HL-60 (cell line): ENCODE data around the gene HAUS8.

ENCODE experiments used
- DNase-seq, 2 experiments: peaks; one replicate each; pipeline ENCODE4 v3.0.0-alpha.2; 2010 to 2020; ENCODE audit warnings: low read depth in 1 of 2, low spot score in 1 of 2
- H3K27ac ChIP-seq: fragments of 250-450 bp; sonication (Bioruptor Pico); replicated peaks from 2 replicates; pipeline ENCODE4 v1.5.1; 2020; ENCODE audit warnings: mild to moderate bottlenecking, moderate library complexity
- H3K27me3 ChIP-seq: fragments of 250-450 bp; sonication (Bioruptor Pico); 2 replicates; pipeline ENCODE4 v1.5.1; 2021; ENCODE audit warnings: mild to moderate bottlenecking, moderate library complexity; ENCODE audit not compliant: insufficient read depth, poor library complexity, severe bottlenecking
- H3K4me3 ChIP-seq: replicated peaks from 2 replicates; pipeline ENCODE4 v1.5.1; 2011; ENCODE audit warnings: mild to moderate bottlenecking, control low read depth, low read length; ENCODE audit not compliant: insufficient read depth
- GABPA ChIP-seq: IDR thresholded peaks from 2 replicates; pipeline ENCODE4 v1.6.1; 2012; ENCODE audit warnings: low read depth
- POLR2AphosphoS5 ChIP-seq: IDR thresholded peaks from 2 replicates; pipeline ENCODE4 v1.6.1; 2012; ENCODE audit warnings: low read depth
- SPI1 ChIP-seq: IDR thresholded peaks from 2 replicates; pipeline ENCODE4 v1.6.1; 2012; ENCODE audit warnings: low read depth, mild to moderate bottlenecking, borderline replicate concordance
- long read RNA-seq: library from polyadenylated mRNA; unstranded; transcript quantifications from one replicate; pipeline ENCODE4 v2.0.0, GENCODE V29; 2020
- TF ChIP-seq, protein P1 (sequence below): IDR thresholded peaks from 2 replicates; pipeline ENCODE4 v1.6.1; 2012; ENCODE audit warnings: low read depth; ENCODE audit not compliant: insufficient replicate concordance
- TF ChIP-seq, protein P2 (sequence below): IDR thresholded peaks from one replicate; pipeline ENCODE4 v1.5.1; 2011; ENCODE audit warnings: low read length, control low read depth, inconsistent platforms; ENCODE audit not compliant: insufficient read depth

HAUS8 gene, protein sequence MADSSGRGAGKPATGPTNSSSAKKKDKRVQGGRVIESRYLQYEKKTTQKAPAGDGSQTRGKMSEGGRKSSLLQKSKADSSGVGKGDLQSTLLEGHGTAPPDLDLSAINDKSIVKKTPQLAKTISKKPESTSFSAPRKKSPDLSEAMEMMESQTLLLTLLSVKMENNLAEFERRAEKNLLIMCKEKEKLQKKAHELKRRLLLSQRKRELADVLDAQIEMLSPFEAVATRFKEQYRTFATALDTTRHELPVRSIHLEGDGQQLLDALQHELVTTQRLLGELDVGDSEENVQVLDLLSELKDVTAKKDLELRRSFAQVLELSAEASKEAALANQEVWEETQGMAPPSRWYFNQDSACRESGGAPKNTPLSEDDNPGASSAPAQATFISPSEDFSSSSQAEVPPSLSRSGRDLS
- long read RNA-seq, transcript HAUS8-202 (11 exons, 1,545 nt) = minor isoform, 26 of 204 reads
- long read RNA-seq, transcript HAUS8-201 (11 exons, 1,568 nt) = major isoform, 135 of 204 reads
- long read RNA-seq, partial matches to known transcripts = 1 of 204 reads
- long read RNA-seq, other reads (novel, unspliced or antisense) = 38 of 204 reads

DNA sequence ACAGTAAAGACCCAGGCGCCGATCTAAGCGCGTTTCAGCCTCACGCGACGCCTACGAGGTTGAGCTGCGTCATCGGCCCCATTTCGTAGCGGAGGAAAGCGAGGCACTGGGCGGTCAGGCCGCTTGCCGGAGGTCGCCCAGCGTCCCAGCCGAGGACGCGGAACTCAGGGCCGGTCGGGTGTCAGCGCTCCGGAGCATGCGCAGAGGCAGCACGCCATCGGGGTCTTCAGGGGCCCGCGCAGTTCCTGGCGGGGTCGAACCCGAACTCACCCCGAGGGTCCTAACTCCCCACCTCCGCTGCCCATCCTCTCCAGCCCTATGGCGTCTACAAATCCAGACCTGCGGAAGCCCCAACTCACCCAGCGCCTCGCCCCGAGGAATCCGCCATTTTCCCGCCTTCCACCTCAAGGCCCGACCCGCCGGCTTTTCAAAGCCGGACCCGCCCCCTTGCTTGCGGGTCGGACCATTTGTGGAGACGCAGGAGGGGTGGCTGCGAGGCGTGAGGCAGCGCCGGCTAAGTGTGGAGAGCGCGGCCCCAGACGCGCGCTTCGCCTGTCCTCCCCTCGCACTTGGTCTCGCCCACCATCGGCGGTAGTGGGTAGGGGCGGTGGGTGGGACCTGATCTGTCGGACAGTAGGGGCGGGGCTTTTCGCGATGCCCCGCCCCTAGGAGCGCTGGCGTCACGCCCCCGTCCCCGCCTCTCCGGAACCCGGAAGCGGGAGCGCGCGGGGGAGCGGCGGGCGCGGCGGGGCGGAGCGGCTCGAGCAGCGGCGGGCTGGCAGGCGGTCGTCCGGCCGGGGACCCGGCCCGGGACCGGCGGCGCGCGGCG, at the start of gene HAUS8, which contains the start of gene MYO9B:
HAUS8 (minus strand) TSS at position 418 of the 829 bp plus-strand sequence; CDS start at position 388, 30 bp downstream.
MYO9B (plus strand) TSS at position 743 of the 829 bp plus-strand sequence. CDS start 25,941 bp downstream, outside the sequence.
- no peak for TF ChIP-seq SPI1
- TF ChIP-seq POLR2AphosphoS5 = peak; percentile 79
- TF ChIP-seq, protein P1, sequence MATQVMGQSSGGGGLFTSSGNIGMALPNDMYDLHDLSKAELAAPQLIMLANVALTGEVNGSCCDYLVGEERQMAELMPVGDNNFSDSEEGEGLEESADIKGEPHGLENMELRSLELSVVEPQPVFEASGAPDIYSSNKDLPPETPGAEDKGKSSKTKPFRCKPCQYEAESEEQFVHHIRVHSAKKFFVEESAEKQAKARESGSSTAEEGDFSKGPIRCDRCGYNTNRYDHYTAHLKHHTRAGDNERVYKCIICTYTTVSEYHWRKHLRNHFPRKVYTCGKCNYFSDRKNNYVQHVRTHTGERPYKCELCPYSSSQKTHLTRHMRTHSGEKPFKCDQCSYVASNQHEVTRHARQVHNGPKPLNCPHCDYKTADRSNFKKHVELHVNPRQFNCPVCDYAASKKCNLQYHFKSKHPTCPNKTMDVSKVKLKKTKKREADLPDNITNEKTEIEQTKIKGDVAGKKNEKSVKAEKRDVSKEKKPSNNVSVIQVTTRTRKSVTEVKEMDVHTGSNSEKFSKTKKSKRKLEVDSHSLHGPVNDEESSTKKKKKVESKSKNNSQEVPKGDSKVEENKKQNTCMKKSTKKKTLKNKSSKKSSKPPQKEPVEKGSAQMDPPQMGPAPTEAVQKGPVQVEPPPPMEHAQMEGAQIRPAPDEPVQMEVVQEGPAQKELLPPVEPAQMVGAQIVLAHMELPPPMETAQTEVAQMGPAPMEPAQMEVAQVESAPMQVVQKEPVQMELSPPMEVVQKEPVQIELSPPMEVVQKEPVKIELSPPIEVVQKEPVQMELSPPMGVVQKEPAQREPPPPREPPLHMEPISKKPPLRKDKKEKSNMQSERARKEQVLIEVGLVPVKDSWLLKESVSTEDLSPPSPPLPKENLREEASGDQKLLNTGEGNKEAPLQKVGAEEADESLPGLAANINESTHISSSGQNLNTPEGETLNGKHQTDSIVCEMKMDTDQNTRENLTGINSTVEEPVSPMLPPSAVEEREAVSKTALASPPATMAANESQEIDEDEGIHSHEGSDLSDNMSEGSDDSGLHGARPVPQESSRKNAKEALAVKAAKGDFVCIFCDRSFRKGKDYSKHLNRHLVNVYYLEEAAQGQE = peak; percentile 75
- no peak for TF ChIP-seq GABPA
- TF ChIP-seq, protein P2, sequence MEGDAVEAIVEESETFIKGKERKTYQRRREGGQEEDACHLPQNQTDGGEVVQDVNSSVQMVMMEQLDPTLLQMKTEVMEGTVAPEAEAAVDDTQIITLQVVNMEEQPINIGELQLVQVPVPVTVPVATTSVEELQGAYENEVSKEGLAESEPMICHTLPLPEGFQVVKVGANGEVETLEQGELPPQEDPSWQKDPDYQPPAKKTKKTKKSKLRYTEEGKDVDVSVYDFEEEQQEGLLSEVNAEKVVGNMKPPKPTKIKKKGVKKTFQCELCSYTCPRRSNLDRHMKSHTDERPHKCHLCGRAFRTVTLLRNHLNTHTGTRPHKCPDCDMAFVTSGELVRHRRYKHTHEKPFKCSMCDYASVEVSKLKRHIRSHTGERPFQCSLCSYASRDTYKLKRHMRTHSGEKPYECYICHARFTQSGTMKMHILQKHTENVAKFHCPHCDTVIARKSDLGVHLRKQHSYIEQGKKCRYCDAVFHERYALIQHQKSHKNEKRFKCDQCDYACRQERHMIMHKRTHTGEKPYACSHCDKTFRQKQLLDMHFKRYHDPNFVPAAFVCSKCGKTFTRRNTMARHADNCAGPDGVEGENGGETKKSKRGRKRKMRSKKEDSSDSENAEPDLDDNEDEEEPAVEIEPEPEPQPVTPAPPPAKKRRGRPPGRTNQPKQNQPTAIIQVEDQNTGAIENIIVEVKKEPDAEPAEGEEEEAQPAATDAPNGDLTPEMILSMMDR = no peak
- no peaks in the 10 kb centered on the region for H3K27me3 ChIP-seq
- DNase-seq = peak; percentile 99
- peak within 1 kb of the TSS; percentile 96 for H3K27ac ChIP-seq
- H3K4me3 ChIP-seq = peak within 1 kb of the TSS; percentile 97

DNA sequence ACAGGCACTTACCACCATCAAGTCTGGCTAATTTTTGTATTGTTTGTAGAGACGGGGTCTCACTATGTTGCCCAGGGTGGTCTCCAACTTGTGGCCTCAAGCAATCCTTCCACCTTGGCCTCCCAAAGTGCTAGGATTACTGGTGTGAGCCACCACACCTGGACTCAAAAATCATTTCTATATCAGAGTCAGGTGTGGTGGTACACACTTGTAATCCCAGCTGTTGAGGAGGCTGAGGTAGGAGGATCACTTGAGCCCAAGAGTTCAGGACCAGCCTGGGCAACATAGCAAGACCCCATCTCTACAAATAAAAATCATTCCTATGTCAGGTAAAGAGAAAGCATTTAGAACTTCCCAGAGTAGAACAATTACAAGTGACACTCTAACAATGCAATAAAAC, 48.8 kb upstream of the HAUS8 start:
- no peak overlapping the region for H3K4me3 ChIP-seq
- H3K27me3 ChIP-seq = no peaks in the 10 kb centered on the region
- TF ChIP-seq, protein P2 = no peak
- TF ChIP-seq SPI1 = no peak
- no peak for TF ChIP-seq GABPA
- TF ChIP-seq, protein P1 = no peak
- TF ChIP-seq POLR2AphosphoS5 = no peak
- DNase-seq = no peak
- peak overlapping the region; percentile 97 for H3K27ac ChIP-seq

DNA sequence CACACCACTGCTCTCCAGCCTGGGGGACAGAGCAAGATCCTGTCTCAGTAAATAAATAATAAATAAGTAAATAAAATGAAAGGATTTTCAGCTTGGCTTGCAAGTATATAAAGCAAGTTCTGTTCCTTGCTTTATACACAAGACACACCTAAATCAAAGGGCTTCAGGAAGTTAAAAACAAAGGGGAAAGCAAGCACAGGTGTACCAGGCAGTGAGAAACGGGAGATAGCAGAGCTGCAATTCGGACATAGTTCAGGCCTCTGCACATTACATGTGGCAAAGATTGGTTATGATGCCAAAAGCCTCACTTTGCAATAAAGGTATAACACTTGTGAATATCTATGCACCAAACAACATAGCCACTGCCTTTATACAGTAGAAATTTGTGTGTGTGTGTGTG, 47.8 kb upstream of the HAUS8 start:
- H3K27me3 ChIP-seq = no peaks in the 10 kb centered on the region
- H3K27ac ChIP-seq = no peak overlapping the region
- TF ChIP-seq POLR2AphosphoS5 (no peak), GABPA (no peak), SPI1 (no peak)
- TF ChIP-seq, protein P2 = no peak
- TF ChIP-seq, protein P1 = no peak
- H3K4me3 ChIP-seq = no peak overlapping the region
- DNase-seq = no peak
